Measurements from ENCODE around the gene CYSLTR2.

- TF ChIP-seq POLR2A (IDR thresholded peaks at IDR 0.05) = no peak
- TF ChIP-seq CTCF (IDR thresholded peaks at IDR 0.05) = no peak
- no peak for TF ChIP-seq EP300 (IDR thresholded peaks at IDR 0.05; ENCODE audit: low read depth)
- TF ChIP-seq POLR2AphosphoS5 (IDR thresholded peaks at IDR 0.05) = no peak
Measured at GRCh38 chr13:48712141-48712540, 58.4 kb downstream of the CYSLTR2 start.

All from transverse colon (tissue), 4 donors.